ENCODE data around the gene RLN3.

The RLN3 gene

GRCh38 chr19:14004619-14005348, 23.2 kb upstream of the RLN3 start:
- H3K4ac ChIP-seq (ENCODE audit: low read depth, low read length): peak overlapping the region; percentile 13
- no peak overlapping the region for H2BK120ac ChIP-seq (ENCODE audit: insufficient read depth, low read length, poor library complexity)
- H2AFZ ChIP-seq (ENCODE audit: insufficient read depth, low read length, poor library complexity): no peak overlapping the region
- no peaks in the 10 kb centered on the region for H3K27me3 ChIP-seq (ENCODE audit: insufficient read depth, low read length)
- no peak overlapping the region for H3K27ac ChIP-seq (ENCODE audit: low read depth, low read length)
- no peak overlapping the region for H3K18ac ChIP-seq (ENCODE audit: low read length)
- H2BK12ac ChIP-seq (ENCODE audit: low read length): no peak overlapping the region
- H3K23ac ChIP-seq (ENCODE audit: low read length): no peak overlapping the region
- H3K4me1 ChIP-seq (ENCODE audit: control insufficient read depth in 1 of 2, insufficient read depth in 2 of 2, low read length in 2 of 2): peaks cover 11 to 20% of the 10 kb centered on the region in 2 experiments
- no peak overlapping the region for H3K14ac ChIP-seq (ENCODE audit: low read length)
- peaks cover 9% of the 10 kb centered on the region for H3K79me1 ChIP-seq (ENCODE audit: low read length)
- peaks cover 2% of the 10 kb centered on the region for H3K9me3 ChIP-seq (ENCODE audit: insufficient read depth, low read depth, low read length)
- no CpG with 5 or more reads among the region's 14 CpGs for WGBS (ENCODE audit: extremely low coverage, insufficient coverage, insufficient read length)
- no peak overlapping the region for H2AK5ac ChIP-seq (ENCODE audit: low read length)
- no peak overlapping the region for H4K12ac ChIP-seq (ENCODE audit: low read depth, low read length)
- no peak overlapping the region for H4K91ac ChIP-seq (ENCODE audit: low read depth, low read length)
- H3K9ac ChIP-seq (ENCODE audit: low read length): no peak overlapping the region
- H3K36me3 ChIP-seq (ENCODE audit: control insufficient read depth in 1 of 2, insufficient read depth in 2 of 2, low read length in 2 of 2): no peaks in the 10 kb centered on the region
- peak in 1 of 2 donors; percentile 62 for DNase-seq
- H3K79me2 ChIP-seq (ENCODE audit: control insufficient read depth, insufficient read depth, low read length, poor library complexity): peaks cover 5% of the 10 kb centered on the region
- no peak overlapping the region for H3K4me3 ChIP-seq (ENCODE audit: low read depth, low read length)
- H2BK5ac ChIP-seq (ENCODE audit: low read depth, low read length, poor library complexity): no peak overlapping the region
- no peak overlapping the region for H4K8ac ChIP-seq (ENCODE audit: low read depth, low read length)
- H3K4me2 ChIP-seq (ENCODE audit: low read length): no peak overlapping the region

DNA sequence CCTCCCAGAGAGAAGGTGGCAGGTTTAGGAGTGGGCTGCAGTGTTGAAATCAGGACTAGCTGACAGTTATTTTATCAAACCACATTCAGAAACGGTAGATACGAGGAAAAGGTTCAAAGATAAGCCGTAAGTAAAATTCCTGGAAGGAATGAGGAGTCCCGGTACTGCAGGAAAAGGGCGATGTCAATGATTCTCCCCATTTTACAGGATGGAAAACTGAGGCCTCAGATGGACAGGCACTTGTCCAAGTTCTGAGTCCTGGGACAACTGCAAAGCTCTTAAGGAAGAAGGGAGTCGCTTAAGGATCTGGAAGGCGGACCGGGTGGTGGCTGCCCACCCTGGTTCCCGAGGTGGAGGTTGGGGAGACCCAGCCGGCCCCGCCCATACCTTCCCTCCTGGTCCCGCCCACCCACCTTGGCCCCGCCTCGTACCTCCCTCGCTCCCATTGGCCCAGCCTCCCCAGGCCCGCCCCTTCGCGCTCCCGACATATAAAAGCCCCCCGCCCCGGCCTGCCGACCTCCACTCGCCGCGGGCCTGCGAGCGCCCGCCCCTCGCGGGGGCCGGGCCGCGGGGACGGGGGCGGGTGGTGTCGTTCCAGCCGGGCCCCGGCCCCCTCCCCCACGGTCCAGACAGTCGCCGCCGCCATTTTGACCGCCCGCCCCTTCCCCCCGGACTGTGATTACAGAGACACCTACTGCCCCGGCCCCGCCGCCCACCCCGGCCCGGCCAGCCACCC, 22.4 kb upstream of the RLN3 start:
- peaks cover 9% of the 10 kb centered on the region for H3K79me1 ChIP-seq (ENCODE audit: low read length)
- peak overlapping the region; percentile 80 for H4K8ac ChIP-seq (ENCODE audit: low read depth, low read length)
- H3K23ac ChIP-seq (ENCODE audit: low read length): no peak overlapping the region
- H4K91ac ChIP-seq (ENCODE audit: low read depth, low read length): peak overlapping the region; percentile 91
- H2BK5ac ChIP-seq (ENCODE audit: low read depth, low read length, poor library complexity): peak overlapping the region; percentile 78
- peak overlapping the region; percentile 57 for H3K4me2 ChIP-seq (ENCODE audit: low read length)
- peak overlapping the region; percentile 78 for H3K27ac ChIP-seq (ENCODE audit: low read depth, low read length)
- no peak overlapping the region for H4K12ac ChIP-seq (ENCODE audit: low read depth, low read length)
- no peaks in the 10 kb centered on the region for H3K36me3 ChIP-seq (ENCODE audit: control insufficient read depth in 1 of 2, insufficient read depth in 2 of 2, low read length in 2 of 2)
- no peak overlapping the region for H2AFZ ChIP-seq (ENCODE audit: insufficient read depth, low read length, poor library complexity)
- H3K4me1 ChIP-seq (ENCODE audit: control insufficient read depth in 1 of 2, insufficient read depth in 2 of 2, low read length in 2 of 2): peaks cover 11 to 20% of the 10 kb centered on the region in 2 experiments
- H2AK5ac ChIP-seq (ENCODE audit: low read length): no peak overlapping the region
- peak; percentile 82 to 90 for DNase-seq
- H2BK12ac ChIP-seq (ENCODE audit: low read length): no peak overlapping the region
- H3K9me3 ChIP-seq (ENCODE audit: insufficient read depth, low read depth, low read length): peaks cover 2% of the 10 kb centered on the region
- H3K9ac ChIP-seq (ENCODE audit: low read length): no peak overlapping the region
- H2BK120ac ChIP-seq (ENCODE audit: insufficient read depth, low read length, poor library complexity): no peak overlapping the region
- peak overlapping the region; percentile 50 for H3K4ac ChIP-seq (ENCODE audit: low read depth, low read length)
- H3K79me2 ChIP-seq (ENCODE audit: control insufficient read depth, insufficient read depth, low read length, poor library complexity): peaks cover 5% of the 10 kb centered on the region
- peak overlapping the region; percentile 71 for H3K14ac ChIP-seq (ENCODE audit: low read length)
- H3K4me3 ChIP-seq (ENCODE audit: low read depth, low read length): peak overlapping the region; percentile 90
- no peaks in the 10 kb centered on the region for H3K27me3 ChIP-seq (ENCODE audit: insufficient read depth, low read length)
- WGBS (ENCODE audit: extremely low coverage, insufficient coverage, insufficient read length): no CpG with 5 or more reads among the region's 50 CpGs
- H3K18ac ChIP-seq (ENCODE audit: low read length): peak overlapping the region; percentile 89

GRCh38 chr19:14006085-14006765, 21.7 kb upstream of the RLN3 start, which contains the start of gene RFX1:
Gene RFX1, minus strand, starts transcription at chr19:14006320. Its CDS starts 12,477 bp downstream, at chr19:13993843.
- Histone ChIP-seq H3K23ac (ENCODE audit: low read length) (no peak within 1 kb of the TSS), H3K79me2 (ENCODE audit: control insufficient read depth, insufficient read depth, low read length, poor library complexity) (peaks cover 5% of the 10 kb centered on the region), H3K79me1 (ENCODE audit: low read length) (peaks cover 9% of the 10 kb centered on the region), H3K27ac (ENCODE audit: low read depth, low read length) (peak within 1 kb of the TSS; percentile 78), H2AFZ (ENCODE audit: insufficient read depth, low read length, poor library complexity) (peak within 1 kb of the TSS; percentile 83), H4K91ac (ENCODE audit: low read depth, low read length) (peak within 1 kb of the TSS; percentile 91), H4K8ac (ENCODE audit: low read depth, low read length) (peak within 1 kb of the TSS; percentile 91), H3K18ac (ENCODE audit: low read length) (peak within 1 kb of the TSS; percentile 89), H3K9me3 (ENCODE audit: insufficient read depth, low read depth, low read length) (peaks cover 2% of the 10 kb centered on the region), H3K9ac (ENCODE audit: low read length) (peak within 1 kb of the TSS; percentile 86), H3K4ac (ENCODE audit: low read depth, low read length) (peak within 1 kb of the TSS; percentile 82), H3K4me1 (ENCODE audit: control insufficient read depth in 1 of 2, insufficient read depth in 2 of 2, low read length in 2 of 2) (peaks cover 8 to 14% of the 10 kb centered on the region in 2 experiments), H3K14ac (ENCODE audit: low read length) (peak within 1 kb of the TSS; percentile 95), H2AK5ac (ENCODE audit: low read length) (peak within 1 kb of the TSS; percentile 43), H3K36me3 (ENCODE audit: control insufficient read depth in 1 of 2, insufficient read depth in 2 of 2, low read length in 2 of 2) (no peaks in the 10 kb centered on the region), H3K4me2 (ENCODE audit: low read length) (peak within 1 kb of the TSS; percentile 71), H2BK12ac (ENCODE audit: low read length) (no peak within 1 kb of the TSS), H2BK120ac (ENCODE audit: insufficient read depth, low read length, poor library complexity) (peak within 1 kb of the TSS; percentile 82), H4K12ac (ENCODE audit: low read depth, low read length) (peak within 1 kb of the TSS; percentile 93), H3K27me3 (ENCODE audit: insufficient read depth, low read length) (no peaks in the 10 kb centered on the region), H3K4me3 (ENCODE audit: low read depth, low read length) (peak within 1 kb of the TSS; percentile 90), H2BK5ac (ENCODE audit: low read depth, low read length, poor library complexity) (peak within 1 kb of the TSS; percentile 86)
- peak; percentile 100 for DNase-seq
- no CpG with 5 or more reads among the region's 58 CpGs for WGBS (ENCODE audit: extremely low coverage, insufficient coverage, insufficient read length)

All from trophoblast cell (in vitro differentiated cells and primary cell).